HepG2 (cell line): ENCODE results near the gene C16orf54. TPM values are rescaled to one million over a fixed set of nuclear protein-coding genes. Genes with fewer than 3 reads are reported as not detected.

ENCODE experiments used
- ZNF547 ChIP-seq: sonication (generic); formaldehyde crosslinking; IDR thresholded peaks from 2 replicates; pipeline ENCODE4 v1.5.1; 2020; ENCODE audit warnings: mild to moderate bottlenecking, missing genetic modification reagents
- ZSCAN25 ChIP-seq: sonication (generic); formaldehyde crosslinking; IDR thresholded peaks from 2 replicates; pipeline ENCODE4 v1.8.0; 2022; ENCODE audit warnings: mild to moderate bottlenecking, missing genetic modification reagents
- polyA plus RNA-seq, 8 experiments: library from polyadenylated mRNA; depleted of rRNA in 3 of 8; stranded (reverse) in 7 of 8; unstranded in 1 of 8; fragments of >200 nt; fragmentation: Illumina TruSeq in 4 of 8; extraction: Trizol in 4 of 8; gene quantifications; 2 replicates each; pipeline versions ENCODE4 v1.2.1 to v1.2.3, GENCODE V29; 2011 to 2016; ENCODE audit warnings: low read depth in 4 of 8, missing spikeins in 1 of 8, mixed read lengths in 1 of 8; ENCODE audit not compliant: insufficient read depth in 1 of 8
- total RNA-seq, 5 experiments: library from RNA; depleted of rRNA; stranded (reverse); fragments of >200 nt; fragmentation: Illumina TruSeq; extraction: Trizol; gene quantifications; 2 replicates each; pipeline ENCODE4 v1.2.3, GENCODE V29; 2016; ENCODE audit warnings: low read depth in 1 of 5
- TF ChIP-seq, protein P1 (sequence below): sonication (generic); formaldehyde crosslinking; IDR thresholded peaks from 2 replicates; pipeline ENCODE4 v1.4.0; 2020; ENCODE audit warnings: mild to moderate bottlenecking, missing genetic modification reagents
- TF ChIP-seq, protein P2 (sequence below), 2 experiments: IDR thresholded peaks; 2 replicates each; pipeline ENCODE4 v1.6.1; 2011 to 2012; ENCODE audit warnings: low read length in 2 of 2, borderline replicate concordance in 1 of 2, low read depth in 1 of 2, mild to moderate bottlenecking in 1 of 2, moderate library complexity in 1 of 2

The C16orf54 gene
- total and polyA plus RNA-seq, 2 of the 13 experiments (the other 11 are each of a cell fraction or from before 2014, with no cell fraction given) = not detected

DNA sequence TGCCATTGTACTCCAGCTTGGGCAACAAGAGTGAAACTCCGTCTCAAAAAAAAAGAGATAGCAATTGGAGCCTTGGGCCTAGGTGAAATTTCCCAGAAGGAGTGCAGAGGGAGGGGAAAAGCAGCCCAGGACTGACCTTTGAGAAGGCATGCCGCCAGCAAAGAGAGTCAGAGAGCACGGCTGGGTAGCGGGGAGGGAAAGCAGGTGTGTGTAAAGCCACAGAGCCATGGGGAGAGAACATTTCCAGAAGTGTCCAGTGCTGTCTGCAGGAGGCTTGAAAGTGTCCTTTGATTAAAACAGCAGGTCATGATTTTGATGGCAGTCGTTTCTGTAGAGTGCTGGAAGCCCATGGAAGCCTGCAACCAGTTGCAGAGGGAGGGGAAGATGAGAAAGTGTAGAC lies 8.1 kb downstream of the C16orf54 start (continued):
- TF ChIP-seq, protein P1, sequence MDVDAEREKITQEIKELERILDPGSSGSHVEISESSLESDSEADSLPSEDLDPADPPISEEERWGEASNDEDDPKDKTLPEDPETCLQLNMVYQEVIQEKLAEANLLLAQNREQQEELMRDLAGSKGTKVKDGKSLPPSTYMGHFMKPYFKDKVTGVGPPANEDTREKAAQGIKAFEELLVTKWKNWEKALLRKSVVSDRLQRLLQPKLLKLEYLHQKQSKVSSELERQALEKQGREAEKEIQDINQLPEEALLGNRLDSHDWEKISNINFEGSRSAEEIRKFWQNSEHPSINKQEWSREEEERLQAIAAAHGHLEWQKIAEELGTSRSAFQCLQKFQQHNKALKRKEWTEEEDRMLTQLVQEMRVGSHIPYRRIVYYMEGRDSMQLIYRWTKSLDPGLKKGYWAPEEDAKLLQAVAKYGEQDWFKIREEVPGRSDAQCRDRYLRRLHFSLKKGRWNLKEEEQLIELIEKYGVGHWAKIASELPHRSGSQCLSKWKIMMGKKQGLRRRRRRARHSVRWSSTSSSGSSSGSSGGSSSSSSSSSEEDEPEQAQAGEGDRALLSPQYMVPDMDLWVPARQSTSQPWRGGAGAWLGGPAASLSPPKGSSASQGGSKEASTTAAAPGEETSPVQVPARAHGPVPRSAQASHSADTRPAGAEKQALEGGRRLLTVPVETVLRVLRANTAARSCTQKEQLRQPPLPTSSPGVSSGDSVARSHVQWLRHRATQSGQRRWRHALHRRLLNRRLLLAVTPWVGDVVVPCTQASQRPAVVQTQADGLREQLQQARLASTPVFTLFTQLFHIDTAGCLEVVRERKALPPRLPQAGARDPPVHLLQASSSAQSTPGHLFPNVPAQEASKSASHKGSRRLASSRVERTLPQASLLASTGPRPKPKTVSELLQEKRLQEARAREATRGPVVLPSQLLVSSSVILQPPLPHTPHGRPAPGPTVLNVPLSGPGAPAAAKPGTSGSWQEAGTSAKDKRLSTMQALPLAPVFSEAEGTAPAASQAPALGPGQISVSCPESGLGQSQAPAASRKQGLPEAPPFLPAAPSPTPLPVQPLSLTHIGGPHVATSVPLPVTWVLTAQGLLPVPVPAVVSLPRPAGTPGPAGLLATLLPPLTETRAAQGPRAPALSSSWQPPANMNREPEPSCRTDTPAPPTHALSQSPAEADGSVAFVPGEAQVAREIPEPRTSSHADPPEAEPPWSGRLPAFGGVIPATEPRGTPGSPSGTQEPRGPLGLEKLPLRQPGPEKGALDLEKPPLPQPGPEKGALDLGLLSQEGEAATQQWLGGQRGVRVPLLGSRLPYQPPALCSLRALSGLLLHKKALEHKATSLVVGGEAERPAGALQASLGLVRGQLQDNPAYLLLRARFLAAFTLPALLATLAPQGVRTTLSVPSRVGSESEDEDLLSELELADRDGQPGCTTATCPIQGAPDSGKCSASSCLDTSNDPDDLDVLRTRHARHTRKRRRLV (CRISPR knock-in tag) = no peak
- TF ChIP-seq ZSCAN25 (CRISPR knock-in tag) (peak; percentile 82; the same call in 1 of the 2 replicates), ZNF547 (CRISPR knock-in tag) (0 out of 2 replicates have a peak, but pooled peaks have one; percentile 32)
- TF ChIP-seq, protein P2, sequence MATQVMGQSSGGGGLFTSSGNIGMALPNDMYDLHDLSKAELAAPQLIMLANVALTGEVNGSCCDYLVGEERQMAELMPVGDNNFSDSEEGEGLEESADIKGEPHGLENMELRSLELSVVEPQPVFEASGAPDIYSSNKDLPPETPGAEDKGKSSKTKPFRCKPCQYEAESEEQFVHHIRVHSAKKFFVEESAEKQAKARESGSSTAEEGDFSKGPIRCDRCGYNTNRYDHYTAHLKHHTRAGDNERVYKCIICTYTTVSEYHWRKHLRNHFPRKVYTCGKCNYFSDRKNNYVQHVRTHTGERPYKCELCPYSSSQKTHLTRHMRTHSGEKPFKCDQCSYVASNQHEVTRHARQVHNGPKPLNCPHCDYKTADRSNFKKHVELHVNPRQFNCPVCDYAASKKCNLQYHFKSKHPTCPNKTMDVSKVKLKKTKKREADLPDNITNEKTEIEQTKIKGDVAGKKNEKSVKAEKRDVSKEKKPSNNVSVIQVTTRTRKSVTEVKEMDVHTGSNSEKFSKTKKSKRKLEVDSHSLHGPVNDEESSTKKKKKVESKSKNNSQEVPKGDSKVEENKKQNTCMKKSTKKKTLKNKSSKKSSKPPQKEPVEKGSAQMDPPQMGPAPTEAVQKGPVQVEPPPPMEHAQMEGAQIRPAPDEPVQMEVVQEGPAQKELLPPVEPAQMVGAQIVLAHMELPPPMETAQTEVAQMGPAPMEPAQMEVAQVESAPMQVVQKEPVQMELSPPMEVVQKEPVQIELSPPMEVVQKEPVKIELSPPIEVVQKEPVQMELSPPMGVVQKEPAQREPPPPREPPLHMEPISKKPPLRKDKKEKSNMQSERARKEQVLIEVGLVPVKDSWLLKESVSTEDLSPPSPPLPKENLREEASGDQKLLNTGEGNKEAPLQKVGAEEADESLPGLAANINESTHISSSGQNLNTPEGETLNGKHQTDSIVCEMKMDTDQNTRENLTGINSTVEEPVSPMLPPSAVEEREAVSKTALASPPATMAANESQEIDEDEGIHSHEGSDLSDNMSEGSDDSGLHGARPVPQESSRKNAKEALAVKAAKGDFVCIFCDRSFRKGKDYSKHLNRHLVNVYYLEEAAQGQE (IDR thresholded peaks at IDR 0.05; ENCODE audit: borderline replicate concordance in 1 of 2, low read depth in 1 of 2, low read length in 2 of 2) = no peak
